ENCODE data around the gene UGCG.

Gene UGCG

DNA sequence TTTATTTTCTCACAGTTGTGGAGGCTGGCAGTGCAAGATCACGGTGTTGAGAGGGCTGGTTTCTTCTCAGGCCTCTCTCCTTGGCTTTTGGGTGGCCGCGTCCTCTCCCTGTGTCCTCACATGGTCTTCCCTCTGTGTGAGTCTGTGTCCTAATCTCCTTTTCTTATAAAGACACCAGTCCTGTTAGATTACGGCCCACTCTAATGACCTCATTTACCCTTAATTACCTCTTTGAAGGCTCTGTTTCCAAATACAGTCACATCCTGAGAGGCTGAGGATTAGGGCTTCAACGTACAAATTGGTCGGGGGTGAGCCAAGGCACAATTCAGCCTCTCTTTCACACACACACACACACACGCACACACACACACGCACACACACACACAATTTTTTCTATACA lies 73.0 kb downstream of the UGCG start:
- no peak for ATAC-seq
- TF ChIP-seq ZNF8 (CRISPR knock-in tag; IDR thresholded peaks at IDR 0.05): no peak
- TF ChIP-seq ZFP3 (CRISPR knock-in tag; IDR thresholded peaks at IDR 0.05): no peak
- TF ChIP-seq ARNTL (CRISPR knock-in tag; IDR thresholded peaks at IDR 0.05; ENCODE audit: borderline replicate concordance, low read depth): no peak
- no peak for TF ChIP-seq TOX (CRISPR knock-in tag; IDR thresholded peaks at IDR 0.05; ENCODE audit: borderline replicate concordance)
- TF ChIP-seq ZFP30 (CRISPR knock-in tag; IDR thresholded peaks at IDR 0.05): no peak
- no peak for TF ChIP-seq PPARA (CRISPR knock-in tag; IDR thresholded peaks at IDR 0.05; ENCODE audit: borderline replicate concordance)
- TF ChIP-seq, protein P1, sequence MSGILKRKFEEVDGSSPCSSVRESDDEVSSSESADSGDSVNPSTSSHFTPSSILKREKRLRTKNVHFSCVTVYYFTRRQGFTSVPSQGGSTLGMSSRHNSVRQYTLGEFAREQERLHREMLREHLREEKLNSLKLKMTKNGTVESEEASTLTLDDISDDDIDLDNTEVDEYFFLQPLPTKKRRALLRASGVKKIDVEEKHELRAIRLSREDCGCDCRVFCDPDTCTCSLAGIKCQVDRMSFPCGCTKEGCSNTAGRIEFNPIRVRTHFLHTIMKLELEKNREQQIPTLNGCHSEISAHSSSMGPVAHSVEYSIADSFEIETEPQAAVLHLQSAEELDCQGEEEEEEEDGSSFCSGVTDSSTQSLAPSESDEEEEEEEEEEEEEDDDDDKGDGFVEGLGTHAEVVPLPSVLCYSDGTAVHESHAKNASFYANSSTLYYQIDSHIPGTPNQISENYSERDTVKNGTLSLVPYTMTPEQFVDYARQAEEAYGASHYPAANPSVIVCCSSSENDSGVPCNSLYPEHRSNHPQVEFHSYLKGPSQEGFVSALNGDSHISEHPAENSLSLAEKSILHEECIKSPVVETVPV (CRISPR knock-in tag; IDR thresholded peaks at IDR 0.05): no peak
- no peak for TF ChIP-seq ZC3H10 (CRISPR knock-in tag; IDR thresholded peaks at IDR 0.05)
- TF ChIP-seq ZNF565 (CRISPR knock-in tag; conservative IDR thresholded peaks at IDR 0.05; ENCODE audit: low read depth): no peak
- no peak for TF ChIP-seq CSDC2 (CRISPR knock-in tag; IDR thresholded peaks at IDR 0.05)
- no peak for TF ChIP-seq ISL1 (CRISPR knock-in tag; IDR thresholded peaks at IDR 0.05)

DNA sequence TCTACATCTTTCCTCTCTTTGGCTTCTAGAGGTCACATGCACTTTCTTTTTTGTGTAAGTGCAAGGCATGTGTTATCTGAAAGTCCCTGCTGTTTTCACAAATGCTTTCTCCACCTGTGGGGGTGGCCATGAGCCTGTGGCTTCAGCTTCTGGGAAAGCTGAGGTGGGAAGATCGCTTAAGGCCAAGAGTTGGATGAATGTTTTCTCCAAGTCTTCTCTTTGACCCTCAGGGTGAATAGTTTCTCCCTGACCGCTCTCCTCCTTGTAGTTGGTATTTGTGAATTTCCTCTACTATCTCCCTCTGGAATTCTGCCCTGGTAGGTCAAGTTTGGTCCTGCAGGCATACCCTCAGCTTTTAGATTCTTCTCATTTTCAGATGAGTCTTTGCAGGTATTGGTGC lies 74.2 kb downstream of the UGCG start:
- no peak for TF ChIP-seq ZC3H10 (CRISPR knock-in tag; IDR thresholded peaks at IDR 0.05)
- TF ChIP-seq SNAI2 (CRISPR knock-in tag; IDR thresholded peaks at IDR 0.05): no peak
- TF ChIP-seq, protein P2, sequence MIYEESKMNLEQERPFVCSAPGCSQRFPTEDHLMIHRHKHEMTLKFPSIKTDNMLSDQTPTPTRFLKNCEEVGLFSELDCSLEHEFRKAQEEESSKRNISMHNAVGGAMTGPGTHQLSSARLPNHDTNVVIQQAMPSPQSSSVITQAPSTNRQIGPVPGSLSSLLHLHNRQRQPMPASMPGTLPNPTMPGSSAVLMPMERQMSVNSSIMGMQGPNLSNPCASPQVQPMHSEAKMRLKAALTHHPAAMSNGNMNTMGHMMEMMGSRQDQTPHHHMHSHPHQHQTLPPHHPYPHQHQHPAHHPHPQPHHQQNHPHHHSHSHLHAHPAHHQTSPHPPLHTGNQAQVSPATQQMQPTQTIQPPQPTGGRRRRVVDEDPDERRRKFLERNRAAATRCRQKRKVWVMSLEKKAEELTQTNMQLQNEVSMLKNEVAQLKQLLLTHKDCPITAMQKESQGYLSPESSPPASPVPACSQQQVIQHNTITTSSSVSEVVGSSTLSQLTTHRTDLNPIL (CRISPR knock-in tag; IDR thresholded peaks at IDR 0.05; ENCODE audit: low read depth): no peak
- no peak for TF ChIP-seq RARB (CRISPR knock-in tag; IDR thresholded peaks at IDR 0.05)
- TF ChIP-seq, protein P3, sequence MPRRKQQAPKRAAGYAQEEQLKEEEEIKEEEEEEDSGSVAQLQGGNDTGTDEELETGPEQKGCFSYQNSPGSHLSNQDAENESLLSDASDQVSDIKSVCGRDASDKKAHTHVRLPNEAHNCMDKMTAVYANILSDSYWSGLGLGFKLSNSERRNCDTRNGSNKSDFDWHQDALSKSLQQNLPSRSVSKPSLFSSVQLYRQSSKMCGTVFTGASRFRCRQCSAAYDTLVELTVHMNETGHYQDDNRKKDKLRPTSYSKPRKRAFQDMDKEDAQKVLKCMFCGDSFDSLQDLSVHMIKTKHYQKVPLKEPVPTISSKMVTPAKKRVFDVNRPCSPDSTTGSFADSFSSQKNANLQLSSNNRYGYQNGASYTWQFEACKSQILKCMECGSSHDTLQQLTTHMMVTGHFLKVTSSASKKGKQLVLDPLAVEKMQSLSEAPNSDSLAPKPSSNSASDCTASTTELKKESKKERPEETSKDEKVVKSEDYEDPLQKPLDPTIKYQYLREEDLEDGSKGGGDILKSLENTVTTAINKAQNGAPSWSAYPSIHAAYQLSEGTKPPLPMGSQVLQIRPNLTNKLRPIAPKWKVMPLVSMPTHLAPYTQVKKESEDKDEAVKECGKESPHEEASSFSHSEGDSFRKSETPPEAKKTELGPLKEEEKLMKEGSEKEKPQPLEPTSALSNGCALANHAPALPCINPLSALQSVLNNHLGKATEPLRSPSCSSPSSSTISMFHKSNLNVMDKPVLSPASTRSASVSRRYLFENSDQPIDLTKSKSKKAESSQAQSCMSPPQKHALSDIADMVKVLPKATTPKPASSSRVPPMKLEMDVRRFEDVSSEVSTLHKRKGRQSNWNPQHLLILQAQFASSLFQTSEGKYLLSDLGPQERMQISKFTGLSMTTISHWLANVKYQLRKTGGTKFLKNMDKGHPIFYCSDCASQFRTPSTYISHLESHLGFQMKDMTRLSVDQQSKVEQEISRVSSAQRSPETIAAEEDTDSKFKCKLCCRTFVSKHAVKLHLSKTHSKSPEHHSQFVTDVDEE (CRISPR knock-in tag; IDR thresholded peaks at IDR 0.05): no peak
- TF ChIP-seq ZFP30 (CRISPR knock-in tag; IDR thresholded peaks at IDR 0.05): no peak
- TF ChIP-seq ESRRG (CRISPR knock-in tag; IDR thresholded peaks at IDR 0.05): no peak
- TF ChIP-seq ISL1 (CRISPR knock-in tag; IDR thresholded peaks at IDR 0.05): no peak
- TF ChIP-seq CSDC2 (CRISPR knock-in tag; IDR thresholded peaks at IDR 0.05): no peak
- TF ChIP-seq ZNF565 (CRISPR knock-in tag; conservative IDR thresholded peaks at IDR 0.05; ENCODE audit: low read depth): no peak
- no peak for TF ChIP-seq PPARA (CRISPR knock-in tag; IDR thresholded peaks at IDR 0.05; ENCODE audit: borderline replicate concordance)
- TF ChIP-seq TOX (CRISPR knock-in tag; IDR thresholded peaks at IDR 0.05; ENCODE audit: borderline replicate concordance): no peak
- TF ChIP-seq ARNTL (CRISPR knock-in tag; IDR thresholded peaks at IDR 0.05; ENCODE audit: borderline replicate concordance, low read depth): no peak
- TF ChIP-seq, protein P4, sequence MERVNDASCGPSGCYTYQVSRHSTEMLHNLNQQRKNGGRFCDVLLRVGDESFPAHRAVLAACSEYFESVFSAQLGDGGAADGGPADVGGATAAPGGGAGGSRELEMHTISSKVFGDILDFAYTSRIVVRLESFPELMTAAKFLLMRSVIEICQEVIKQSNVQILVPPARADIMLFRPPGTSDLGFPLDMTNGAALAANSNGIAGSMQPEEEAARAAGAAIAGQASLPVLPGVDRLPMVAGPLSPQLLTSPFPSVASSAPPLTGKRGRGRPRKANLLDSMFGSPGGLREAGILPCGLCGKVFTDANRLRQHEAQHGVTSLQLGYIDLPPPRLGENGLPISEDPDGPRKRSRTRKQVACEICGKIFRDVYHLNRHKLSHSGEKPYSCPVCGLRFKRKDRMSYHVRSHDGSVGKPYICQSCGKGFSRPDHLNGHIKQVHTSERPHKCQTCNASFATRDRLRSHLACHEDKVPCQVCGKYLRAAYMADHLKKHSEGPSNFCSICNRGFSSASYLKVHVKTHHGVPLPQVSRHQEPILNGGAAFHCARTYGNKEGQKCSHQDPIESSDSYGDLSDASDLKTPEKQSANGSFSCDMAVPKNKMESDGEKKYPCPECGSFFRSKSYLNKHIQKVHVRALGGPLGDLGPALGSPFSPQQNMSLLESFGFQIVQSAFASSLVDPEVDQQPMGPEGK (CRISPR knock-in tag; IDR thresholded peaks at IDR 0.05; ENCODE audit: borderline replicate concordance): no peak
- no peak for ATAC-seq

DNA sequence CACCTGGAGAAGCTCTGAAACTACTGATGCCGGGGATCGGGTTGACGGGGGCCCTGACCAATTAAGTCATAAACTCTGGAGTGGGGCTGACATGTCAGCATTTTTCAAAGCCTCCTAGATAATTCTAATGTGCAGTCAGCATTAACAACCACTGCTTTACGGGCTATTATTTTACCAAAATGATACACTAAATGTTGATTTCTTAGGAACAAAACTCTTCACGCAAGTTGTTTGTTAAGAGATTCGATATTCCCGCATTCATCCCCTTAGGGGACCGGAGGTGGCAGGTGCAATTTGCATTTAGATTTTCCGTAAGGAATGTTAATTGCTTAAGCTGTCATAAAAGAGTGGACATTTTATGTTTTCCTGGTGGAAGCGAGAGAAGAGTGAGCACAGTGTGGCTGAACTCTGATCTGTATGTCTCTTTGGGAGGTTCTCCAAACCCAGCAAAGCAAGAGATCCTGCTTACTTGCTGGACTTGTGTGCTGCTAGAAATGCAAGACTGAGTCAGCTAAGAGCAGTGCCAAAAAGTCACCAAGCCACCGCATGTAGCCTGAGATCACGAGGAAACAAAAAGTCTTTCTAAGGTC lies 77.6 kb downstream of the UGCG start:
- TF ChIP-seq, protein P4 (CRISPR knock-in tag; IDR thresholded peaks at IDR 0.05; ENCODE audit: borderline replicate concordance): no peak
- TF ChIP-seq TOX (CRISPR knock-in tag; IDR thresholded peaks at IDR 0.05; ENCODE audit: borderline replicate concordance) (no peak), ZNF70 (CRISPR knock-in tag; IDR thresholded peaks at IDR 0.05) (no peak), PPARA (CRISPR knock-in tag; IDR thresholded peaks at IDR 0.05; ENCODE audit: borderline replicate concordance) (no peak), CSDC2 (CRISPR knock-in tag; IDR thresholded peaks at IDR 0.05) (no peak), BACH2 (CRISPR knock-in tag; IDR thresholded peaks at IDR 0.05; ENCODE audit: borderline replicate concordance) (no peak), SNAI2 (CRISPR knock-in tag; IDR thresholded peaks at IDR 0.05) (no peak), GLIS3 (CRISPR knock-in tag; IDR thresholded peaks at IDR 0.05) (no peak), OSR1 (CRISPR knock-in tag; IDR thresholded peaks at IDR 0.05) (no peak)
- TF ChIP-seq, protein P1 (CRISPR knock-in tag; IDR thresholded peaks at IDR 0.05): no peak
- TF ChIP-seq, protein P2 (CRISPR knock-in tag; IDR thresholded peaks at IDR 0.05; ENCODE audit: low read depth): no peak
- no peak for ATAC-seq
